KG1 (cell line): Measurements from ENCODE around the gene USP33.
"Not testable (repeated sequence)": the region's sequence is repeated elsewhere in the genome, so short reads cannot be mapped to it uniquely, and the experiment has no call there.

Experiments used
- DNase-seq: peaks from one replicate; lab custom pipeline; 2025; lab: John Stamatoyannopoulos, UW

The USP33 gene

DNA sequence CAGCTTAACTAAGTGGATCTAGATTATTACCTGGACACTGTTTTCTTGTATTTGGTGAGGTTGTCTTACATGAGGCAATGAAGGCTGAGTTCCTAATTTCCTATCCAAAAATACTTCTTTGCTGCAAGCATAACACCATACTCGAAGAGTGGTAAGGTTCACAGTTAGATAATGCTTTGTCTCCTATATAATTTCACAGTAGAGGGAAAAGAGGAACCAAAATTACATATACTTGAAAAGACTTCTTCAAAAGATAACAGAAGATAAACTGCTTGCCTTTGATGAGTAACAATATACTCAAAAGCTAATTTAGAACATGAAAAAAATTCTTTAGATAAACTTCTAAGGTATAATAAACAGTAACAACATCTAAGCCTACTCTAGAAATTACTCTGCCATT is 20.4 kb downstream of the USP33 start:
- no peak for DNase-seq

DNA sequence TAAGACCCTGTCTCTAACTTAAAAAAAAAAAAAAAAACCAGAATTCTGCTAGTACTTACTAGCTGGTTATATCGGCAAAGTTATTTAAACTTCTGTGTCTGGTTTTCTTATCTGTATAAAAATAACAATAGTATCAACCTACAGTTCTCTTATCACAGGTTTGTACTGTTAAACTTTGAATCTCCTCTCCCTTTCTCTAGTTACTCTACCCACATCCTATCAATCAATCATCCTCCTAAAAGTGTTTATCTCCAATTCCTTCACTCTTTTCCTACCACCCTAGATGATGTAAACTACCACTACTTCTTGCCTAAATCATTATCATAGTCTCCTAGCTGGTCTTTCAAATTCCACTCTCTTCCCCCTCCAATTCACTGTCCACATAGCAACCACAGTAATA is 27.6 kb downstream of the USP33 start:
- no peak for DNase-seq

GRCh38 chr1:77725706-77726105 is 33.9 kb downstream of the USP33 start:
- DNase-seq: no peak

- DNase-seq: no peak
These were observed 41.5 kb downstream of the USP33 start for GRCh38 chr1:77718181-77718580.

DNA sequence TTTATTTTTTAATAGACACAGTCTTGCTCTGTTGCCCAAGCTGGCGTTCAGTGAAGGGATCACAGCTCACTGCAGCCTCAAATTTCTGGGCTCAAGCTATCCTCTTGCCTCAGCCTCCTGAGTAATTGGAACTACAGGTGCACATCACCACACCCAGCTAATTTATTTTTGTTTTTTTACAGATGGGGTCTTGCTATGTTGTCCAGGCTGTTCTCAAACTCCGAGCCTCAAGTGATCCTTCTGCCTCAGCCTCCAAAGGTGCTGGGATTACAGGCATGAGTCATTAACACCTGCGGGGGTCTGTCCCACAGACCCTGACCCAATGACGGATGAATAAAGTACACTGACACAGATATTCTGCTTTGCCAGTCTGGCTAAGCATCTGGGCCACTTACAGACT is 43.6 kb downstream of the USP33 start:
- no peak for DNase-seq

DNA sequence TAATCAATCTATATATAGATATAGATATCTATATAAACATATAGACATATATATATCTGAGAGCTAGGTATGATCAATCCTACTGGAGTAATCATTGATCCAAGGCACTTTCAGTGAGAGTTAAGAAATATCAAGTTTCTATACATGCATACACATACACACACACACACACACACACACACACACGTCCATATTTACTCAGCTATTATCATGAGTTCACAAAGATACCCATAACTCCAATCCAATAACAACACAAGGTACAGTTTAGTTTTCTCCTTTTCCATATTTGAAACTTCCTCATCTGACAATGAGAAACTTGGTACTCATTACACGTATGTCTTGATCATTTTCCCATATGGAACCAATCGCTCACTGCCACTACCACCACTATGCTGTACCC is 49.9 kb downstream of the USP33 start:
- no peak for DNase-seq

DNA sequence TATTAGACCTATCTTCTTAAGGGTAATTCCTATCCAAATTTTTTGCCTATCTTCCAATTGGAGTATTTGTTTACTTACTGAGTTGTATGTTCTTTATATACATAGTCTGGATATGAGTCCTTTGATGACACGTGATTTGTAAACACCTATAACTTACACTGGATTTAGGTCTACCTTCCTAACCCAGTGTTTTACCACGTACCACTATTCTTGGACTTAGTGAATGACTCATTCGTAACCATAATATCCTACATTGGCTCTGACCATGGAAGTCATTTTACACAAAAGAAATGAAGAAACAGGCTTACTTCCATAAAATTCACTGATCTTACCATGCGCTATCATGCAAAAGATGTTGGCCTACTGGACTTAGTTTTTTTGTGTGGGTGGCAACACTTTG is 53.3 kb downstream of the USP33 start:
- no peak for DNase-seq

- no peak for DNase-seq
These were observed 54.9 kb downstream of the USP33 start for GRCh38 chr1:77704736-77705135.

DNA sequence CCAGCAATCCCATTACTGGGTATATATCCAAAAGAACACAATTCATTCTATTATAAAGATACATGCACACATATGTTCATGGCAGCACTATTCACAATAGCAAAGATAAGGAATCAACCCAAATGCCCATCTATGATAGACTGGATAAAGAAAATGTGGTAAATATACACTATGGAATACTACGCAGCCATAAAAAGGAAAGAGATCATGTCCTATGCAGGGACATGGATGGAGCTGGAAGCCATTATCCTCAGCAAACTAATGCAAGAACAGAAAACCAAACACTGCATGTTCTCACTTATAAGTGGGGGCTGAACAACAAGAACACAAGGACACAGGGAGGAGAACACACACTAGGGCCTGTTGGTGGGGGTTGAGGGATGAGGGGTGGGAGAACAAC is 60.0 kb downstream of the USP33 start:
- DNase-seq: not testable (repeated sequence)

DNA sequence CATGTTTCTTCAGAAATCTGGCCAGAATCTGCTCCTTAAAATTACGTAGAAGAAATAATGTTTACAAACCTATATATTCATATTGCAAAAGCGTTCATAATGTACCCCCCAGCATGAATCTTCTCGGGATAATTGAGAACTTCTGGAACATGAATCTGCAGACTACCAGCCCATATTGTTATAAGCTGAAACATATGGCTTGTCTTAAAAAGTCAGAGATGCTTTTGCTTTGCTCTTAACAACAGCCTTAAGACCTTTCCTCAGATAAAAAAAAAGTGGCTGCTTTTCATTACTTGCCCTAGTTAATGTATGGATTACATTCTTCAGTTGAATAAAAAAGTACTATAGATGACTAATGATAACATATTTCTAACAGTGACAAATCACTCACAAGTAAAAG is 62.2 kb downstream of the USP33 start:
- DNase-seq: no peak

DNA sequence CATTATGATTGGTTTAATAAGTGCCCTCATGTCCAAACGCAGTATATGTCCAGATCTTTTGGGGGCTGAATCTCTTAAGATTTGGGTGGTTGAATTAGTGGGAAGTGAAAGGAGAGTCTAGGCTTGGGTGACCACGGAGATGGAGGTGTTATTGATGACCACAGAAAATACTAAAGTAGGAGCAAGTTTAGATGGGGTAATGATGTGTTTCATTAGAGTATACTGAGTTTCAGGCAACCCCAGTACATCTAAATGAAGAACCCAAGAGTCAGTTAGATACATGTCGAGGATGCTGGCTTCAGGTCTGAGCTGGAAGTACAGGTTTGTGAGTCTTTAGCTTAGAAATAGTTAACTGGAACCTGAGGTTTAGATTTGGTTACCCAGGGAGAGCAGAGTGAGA is 70.7 kb downstream of the USP33 start:
- no peak for DNase-seq

- DNase-seq: no peak
These were observed 72.1 kb downstream of the USP33 start for GRCh38 chr1:77687519-77687906.

- DNase-seq: no peak
These were observed 72.7 kb downstream of the USP33 start for GRCh38 chr1:77686796-77687518.

DNA sequence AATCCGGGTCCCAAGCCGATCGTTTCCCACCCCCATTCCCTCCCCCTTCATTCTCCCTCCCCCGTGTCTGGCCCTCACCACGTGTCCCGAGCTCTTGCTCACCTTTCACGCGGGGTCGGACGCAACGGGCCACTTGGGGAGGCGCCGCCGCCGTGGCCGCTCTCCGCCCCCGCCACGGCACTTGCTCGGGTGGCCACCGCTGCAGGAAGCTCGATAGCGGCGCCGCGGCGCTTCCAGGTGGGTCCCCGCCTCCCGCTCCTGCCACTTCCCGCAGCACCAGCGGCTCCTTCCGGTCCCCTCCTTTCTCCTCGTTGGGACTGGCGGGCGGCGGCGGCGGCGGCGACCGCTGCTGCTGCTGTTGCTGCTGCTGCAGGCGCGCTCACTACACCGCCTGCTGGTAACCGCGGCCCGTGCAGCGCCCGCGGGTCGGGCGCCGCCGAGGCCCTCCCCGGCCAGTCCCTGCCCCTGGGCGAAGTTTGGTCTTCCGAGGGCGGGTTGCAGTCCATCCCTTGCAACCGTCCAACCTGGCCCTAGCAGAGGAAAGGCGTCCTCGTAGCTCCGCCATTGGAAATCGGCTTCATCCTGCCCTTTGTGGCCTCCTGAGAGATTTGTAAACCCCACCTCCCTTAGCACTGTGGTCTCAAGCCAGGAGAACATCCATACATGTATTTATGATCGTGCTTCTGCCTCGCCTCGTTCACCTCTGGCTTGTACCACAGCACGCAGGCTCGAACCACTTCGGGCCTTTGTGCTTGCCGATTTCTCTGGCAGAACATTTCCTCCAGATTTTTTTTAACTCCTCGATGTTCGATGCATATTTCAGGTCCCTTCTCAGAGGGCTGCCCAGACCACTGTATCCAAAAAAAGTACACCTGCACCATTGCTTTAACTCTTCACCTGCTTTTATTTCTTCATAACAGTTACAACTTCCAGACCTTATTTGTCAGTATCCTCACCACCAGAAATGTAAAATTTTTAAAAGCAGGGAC is 76.2 kb downstream of the USP33 start:
- peak; percentile 90 for DNase-seq

- DNase-seq: peak; percentile 96
These were observed 77.0 kb downstream of the USP33 start, which contains the start of gene ZZZ3 for GRCh38 chr1:77682460-77683159. Gene ZZZ3 (minus strand): TSS chr1:77682658. CDS start chr1:77633354, 49,304 bp downstream.

DNA sequence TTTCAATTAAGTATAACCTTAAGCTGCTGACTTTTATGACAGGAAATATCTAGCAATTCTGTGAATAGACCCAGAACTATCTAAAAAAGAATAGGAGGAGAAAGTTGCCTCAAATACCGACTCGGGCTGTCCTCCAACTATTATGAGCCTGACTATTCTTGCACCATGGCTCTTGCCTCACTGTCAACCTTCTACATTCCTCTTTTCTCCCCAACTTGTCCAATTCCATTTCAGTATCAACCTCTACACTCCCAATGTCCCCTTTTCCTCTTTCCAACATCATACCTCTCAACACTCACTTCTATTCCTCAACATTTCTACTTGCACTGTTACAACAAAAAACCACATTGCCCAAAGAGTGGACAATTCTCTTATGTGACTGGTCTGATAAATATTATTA is 79.5 kb downstream of the USP33 start:
- no peak for DNase-seq

GRCh38 chr1:77678660-77679610 is 80.7 kb downstream of the USP33 start:
- no peak for DNase-seq

GRCh38 chr1:77674807-77675206 is 84.8 kb downstream of the USP33 start:
- not testable (repeated sequence) for DNase-seq

GRCh38 chr1:77673716-77674355 is 85.8 kb downstream of the USP33 start:
- no peak for DNase-seq

DNA sequence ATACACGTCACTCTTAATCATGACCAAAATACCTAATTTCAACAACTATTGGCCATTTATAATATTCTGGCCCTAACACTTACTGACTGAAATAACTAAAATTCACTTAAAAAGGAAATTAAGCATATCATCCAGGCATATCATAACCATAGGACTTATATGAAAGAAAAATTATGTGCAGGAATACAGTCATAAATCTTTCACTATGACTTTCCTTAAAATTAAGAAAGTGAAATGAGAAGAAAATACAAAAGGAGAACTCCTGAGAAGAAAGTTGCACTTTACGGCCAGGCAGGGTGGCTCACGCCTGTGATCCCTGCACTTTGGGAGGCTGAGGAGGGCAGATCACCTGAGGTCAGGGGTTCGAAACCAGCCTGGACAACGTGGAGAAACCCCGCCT is 86.6 kb downstream of the USP33 start:
- no peak for DNase-seq

GRCh38 chr1:77672374-77672773 is 87.3 kb downstream of the USP33 start:
- DNase-seq: no peak
